MG63 (cell line): ENCODE data around the gene LSM14A. TPM values are rescaled to one million over a fixed set of nuclear protein-coding genes. Genes with fewer than 3 reads are reported as not detected.
"Not testable (repeated sequence)": the region's sequence is repeated elsewhere in the genome, so short reads cannot be mapped to it uniquely, and the experiment has no call there.

Experiments
- DNase-seq: peaks from one replicate; pipeline ENCODE4 v3.0.0-alpha.2; 2020
- H3K27me3 ChIP-seq: fragments of 250-450 bp; sonication (Bioruptor Pico); 2 replicates; pipeline ENCODE4 v1.5.1; 2020; ENCODE audit warnings: mild to moderate bottlenecking, moderate library complexity
- H3K36me3 ChIP-seq: fragments of 250-450 bp; sonication (Bioruptor Pico); 2 replicates; pipeline ENCODE4 v1.5.1; 2020; ENCODE audit warnings: mild to moderate bottlenecking, moderate library complexity
- H3K4me3 ChIP-seq: fragments of 250-450 bp; sonication (Bioruptor Pico); 2 replicates; pipeline ENCODE4 v1.5.1; 2020; ENCODE audit warnings: mild to moderate bottlenecking, moderate library complexity
- H3K9me3 ChIP-seq: fragments of 250-450 bp; sonication (Bioruptor Pico); 2 replicates; pipeline ENCODE4 v1.5.1; 2020; ENCODE audit warnings: mild to moderate bottlenecking, moderate library complexity
- total RNA-seq: library from RNA; depleted of rRNA; stranded (reverse); fragments of >200 nt; shearing (Covaris generic); gene quantifications from 2 replicates; pipeline ENCODE4 v1.2.3, GENCODE V29; 2014; ENCODE audit warnings: low replicate concordance

LSM14A gene
- total RNA-seq, 1 experiment from 2014 or later, result 54.8 TPM

GRCh38 chr19:34232566-34233481 lies 60.5 kb downstream of the LSM14A start:
- peak; percentile 74 for DNase-seq
- H3K9me3 ChIP-seq, result no peaks in the 10 kb centered on the region
- H3K27me3 ChIP-seq, result no peaks in the 10 kb centered on the region
- H3K4me3 ChIP-seq, result no peak overlapping the region
- H3K36me3 ChIP-seq, result peaks cover 38% of the 10 kb centered on the region

DNA sequence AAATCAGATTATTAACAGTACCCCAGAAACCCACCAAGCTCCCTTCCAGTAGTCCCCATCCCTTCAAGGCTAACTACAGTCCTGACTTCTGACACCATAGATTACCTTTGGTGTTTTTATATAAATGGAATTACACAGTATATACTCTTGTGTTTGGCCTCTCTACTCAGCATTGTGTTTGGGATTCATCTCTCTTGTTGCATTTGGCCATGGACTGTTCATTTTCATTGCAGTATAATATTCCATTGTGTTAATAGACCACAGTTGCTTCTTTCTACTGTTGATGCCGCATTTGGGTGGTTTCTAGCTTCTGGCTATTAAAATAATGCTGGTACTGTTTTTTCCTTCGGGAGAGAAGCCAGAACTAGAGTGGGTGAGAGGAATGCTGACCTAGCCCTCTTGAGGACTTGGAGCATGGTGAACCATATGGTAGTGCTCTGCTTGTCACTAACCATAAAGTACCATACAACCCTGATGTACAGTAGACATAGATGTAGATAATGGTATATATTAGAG lies 63.2 kb downstream of the LSM14A start:
- Histone ChIP-seq H3K27me3 (no peaks in the 10 kb centered on the region), H3K9me3 (no peaks in the 10 kb centered on the region), H3K4me3 (no peak overlapping the region), H3K36me3 (peaks cover 13% of the 10 kb centered on the region)
- DNase-seq, result no peak

DNA sequence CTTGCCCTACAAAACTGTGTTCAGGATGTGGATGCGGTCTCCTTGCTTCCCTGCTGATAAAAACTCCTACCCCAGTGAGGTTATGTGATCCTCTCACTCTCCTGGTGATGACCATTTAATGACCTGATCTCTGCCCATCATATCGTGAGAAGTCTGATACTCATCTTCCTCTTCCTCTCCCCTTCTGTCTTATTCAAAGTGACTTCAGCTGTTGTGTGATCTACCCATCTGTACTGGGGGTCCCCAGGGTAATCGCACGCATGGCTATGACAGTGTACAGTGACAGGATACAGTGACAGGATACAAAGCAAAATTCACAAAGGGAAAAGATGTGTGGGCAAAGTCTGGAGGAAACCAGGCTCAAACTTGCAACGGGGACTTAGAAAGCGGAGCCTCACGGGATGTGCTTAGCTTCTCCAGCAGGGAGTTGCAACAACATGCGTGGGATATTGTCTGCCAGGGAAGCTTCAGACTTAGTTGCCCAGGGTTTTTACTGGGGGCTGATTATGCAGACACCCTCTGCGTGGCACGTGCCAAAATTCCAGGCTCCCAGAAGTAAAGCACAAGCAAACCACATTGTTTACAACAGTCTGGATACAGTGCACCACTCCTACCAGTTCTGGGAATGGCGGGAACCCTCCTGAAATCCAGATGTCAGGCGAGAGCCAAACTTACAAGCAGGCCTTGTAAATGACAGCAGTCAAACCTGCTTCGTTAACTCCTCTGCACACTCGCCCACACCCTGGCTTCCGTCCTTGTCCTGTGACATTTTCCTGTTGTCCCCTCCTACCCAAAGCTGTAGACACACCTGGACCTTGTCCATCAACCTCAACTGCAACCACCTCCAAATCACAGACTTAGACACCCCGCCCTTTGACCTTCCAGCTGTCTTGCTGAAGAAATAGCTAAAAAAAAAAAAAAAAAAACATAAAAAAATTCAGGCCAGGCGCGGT lies 64.0 kb downstream of the LSM14A start:
- H3K36me3 ChIP-seq, result peaks cover 7% of the 10 kb centered on the region
- no peaks in the 10 kb centered on the region for H3K9me3 ChIP-seq
- no peaks in the 10 kb centered on the region for H3K27me3 ChIP-seq
- peak; percentile 31 for DNase-seq
- no peak overlapping the region for H3K4me3 ChIP-seq

- H3K27me3 ChIP-seq, result no peaks in the 10 kb centered on the region
- DNase-seq, result no peak
- H3K36me3 ChIP-seq, result peaks cover 7% of the 10 kb centered on the region
- no peaks in the 10 kb centered on the region for H3K9me3 ChIP-seq
- H3K4me3 ChIP-seq, result no peak overlapping the region
Measured at GRCh38 chr19:34237283-34237682, 65.0 kb downstream of the LSM14A start.

- no peaks in the 10 kb centered on the region for H3K9me3 ChIP-seq
- no peak overlapping the region for H3K4me3 ChIP-seq
- H3K36me3 ChIP-seq, result peaks cover 7% of the 10 kb centered on the region
- DNase-seq, result no peak
- no peaks in the 10 kb centered on the region for H3K27me3 ChIP-seq
Measured at GRCh38 chr19:34237939-34238338, 65.6 kb downstream of the LSM14A start.

DNA sequence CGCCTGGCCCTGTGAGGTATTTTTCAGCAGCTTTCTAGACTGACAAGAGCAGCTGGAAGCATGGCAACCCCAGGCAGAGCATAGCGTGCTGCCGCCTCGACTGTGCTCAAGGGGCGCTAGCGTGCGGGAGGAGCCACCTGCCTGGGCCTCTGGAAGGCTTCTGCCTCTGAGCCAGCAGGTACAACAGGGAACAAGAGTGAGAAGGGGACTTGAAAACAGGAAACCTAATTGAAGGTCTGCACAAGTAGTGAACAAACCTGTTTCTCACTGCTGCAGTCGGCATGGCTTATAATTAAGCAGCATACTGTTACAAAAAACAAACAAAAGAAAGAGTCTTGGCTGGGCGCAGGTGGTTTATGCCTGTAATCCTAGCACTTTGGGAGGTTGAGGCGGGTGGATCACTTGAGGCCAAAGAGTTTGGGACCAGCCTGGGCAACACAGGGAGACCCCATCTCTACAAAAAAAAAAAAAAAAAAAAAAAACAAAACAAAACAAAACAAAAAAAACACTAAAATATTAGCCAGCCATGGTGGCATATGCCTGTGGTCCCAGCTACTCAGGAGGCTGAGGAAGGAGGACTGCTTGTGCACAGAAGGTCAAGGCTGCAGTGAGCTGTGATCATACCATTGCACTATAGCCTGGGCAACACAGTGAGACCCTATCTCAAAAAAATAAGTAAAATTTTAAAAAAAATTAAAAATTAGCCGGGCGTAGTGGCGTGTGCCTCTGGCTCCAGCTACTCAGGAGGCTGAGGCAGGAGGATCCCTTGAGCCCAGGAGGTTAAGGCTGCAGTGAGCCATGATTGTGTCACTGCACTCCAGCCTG lies 69.4 kb downstream of the LSM14A start:
- no peaks in the 10 kb centered on the region for H3K36me3 ChIP-seq
- no peaks in the 10 kb centered on the region for H3K9me3 ChIP-seq
- H3K4me3 ChIP-seq, result no peak overlapping the region
- H3K27me3 ChIP-seq, result no peaks in the 10 kb centered on the region
- no peak for DNase-seq

- H3K4me3 ChIP-seq, DNase-seq, H3K27me3 ChIP-seq, H3K9me3 ChIP-seq, H3K36me3 ChIP-seq: not testable (repeated sequence)
Measured at GRCh38 chr19:34243138-34243875, 71.0 kb downstream of the LSM14A start.

- DNase-seq, result no peak
- no peaks in the 10 kb centered on the region for H3K27me3 ChIP-seq
- H3K4me3 ChIP-seq, result no peak overlapping the region
- H3K36me3 ChIP-seq, result no peaks in the 10 kb centered on the region
- no peaks in the 10 kb centered on the region for H3K9me3 ChIP-seq
Measured at GRCh38 chr19:34243876-34244578, 71.7 kb downstream of the LSM14A start.

DNA sequence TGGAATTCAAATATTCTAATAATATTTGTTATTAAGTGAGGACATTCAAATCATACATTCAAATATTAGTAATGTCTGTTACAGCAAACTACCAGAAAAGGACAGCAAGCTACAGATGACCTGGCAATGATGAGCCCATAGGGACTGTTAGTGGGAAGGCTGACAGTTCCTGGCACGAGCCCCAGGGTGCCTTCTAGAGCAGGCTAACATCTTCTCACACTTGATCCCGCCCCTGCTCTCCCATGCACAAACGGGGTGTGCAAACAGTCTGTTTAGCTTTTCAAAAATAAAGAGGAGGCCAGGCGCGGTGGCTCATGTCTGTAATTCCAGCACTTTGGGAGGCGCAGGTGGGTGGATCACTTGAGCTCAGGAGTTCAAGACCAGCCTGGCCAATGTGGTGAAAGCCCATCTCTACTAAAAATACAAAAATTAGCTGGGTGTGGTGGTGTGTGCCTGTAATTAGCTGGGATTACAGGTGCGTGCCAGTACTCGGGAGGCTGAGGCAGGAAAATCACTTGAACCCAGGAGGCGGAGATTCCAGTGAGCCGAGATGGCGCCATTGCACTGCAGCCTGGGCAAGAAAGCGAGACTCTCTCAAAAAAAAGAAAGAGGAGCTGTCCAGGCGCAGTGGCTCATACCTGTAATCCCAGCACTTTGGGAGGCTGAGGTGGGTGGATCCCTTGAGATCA lies 72.5 kb downstream of the LSM14A start:
- no peaks in the 10 kb centered on the region for H3K27me3 ChIP-seq
- H3K9me3 ChIP-seq, result no peaks in the 10 kb centered on the region
- DNase-seq, result no peak
- H3K4me3 ChIP-seq, result no peak overlapping the region
- no peaks in the 10 kb centered on the region for H3K36me3 ChIP-seq

GRCh38 chr19:34246340-34246739 lies 74.0 kb downstream of the LSM14A start:
- no peaks in the 10 kb centered on the region for H3K36me3 ChIP-seq
- no peak overlapping the region for H3K4me3 ChIP-seq
- H3K9me3 ChIP-seq, result no peaks in the 10 kb centered on the region
- no peaks in the 10 kb centered on the region for H3K27me3 ChIP-seq
- no peak for DNase-seq

DNA sequence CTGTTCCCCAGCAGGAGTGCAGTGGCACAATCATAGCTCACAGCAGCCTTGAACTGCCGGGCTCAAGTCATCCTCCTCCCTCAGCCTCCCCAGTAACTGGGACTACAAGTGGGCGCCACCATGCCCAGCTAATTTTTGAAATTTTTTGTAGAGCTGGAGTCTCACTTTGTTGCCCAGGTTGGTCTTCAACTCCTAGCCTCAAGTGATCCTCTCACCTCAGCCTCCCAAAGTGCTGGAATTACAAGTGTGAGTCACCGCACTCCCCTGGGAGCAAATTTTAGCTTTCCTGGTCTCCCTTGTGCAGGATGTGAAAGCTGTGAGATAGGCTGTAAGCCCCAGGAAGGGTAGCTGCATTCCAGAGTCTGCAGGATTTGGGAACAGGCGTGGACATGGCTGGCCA lies 76.6 kb downstream of the LSM14A start:
- no peak overlapping the region for H3K4me3 ChIP-seq
- H3K27me3 ChIP-seq, result no peaks in the 10 kb centered on the region
- no peak for DNase-seq
- H3K9me3 ChIP-seq, result no peaks in the 10 kb centered on the region
- no peaks in the 10 kb centered on the region for H3K36me3 ChIP-seq

- not testable (repeated sequence) for H3K9me3 ChIP-seq, H3K36me3 ChIP-seq, DNase-seq, H3K27me3 ChIP-seq
- H3K4me3 ChIP-seq, result peak overlapping the region; percentile 7; the same call in 1 of the 2 replicates
Measured at GRCh38 chr19:34253167-34253566, 80.9 kb downstream of the LSM14A start.

DNA sequence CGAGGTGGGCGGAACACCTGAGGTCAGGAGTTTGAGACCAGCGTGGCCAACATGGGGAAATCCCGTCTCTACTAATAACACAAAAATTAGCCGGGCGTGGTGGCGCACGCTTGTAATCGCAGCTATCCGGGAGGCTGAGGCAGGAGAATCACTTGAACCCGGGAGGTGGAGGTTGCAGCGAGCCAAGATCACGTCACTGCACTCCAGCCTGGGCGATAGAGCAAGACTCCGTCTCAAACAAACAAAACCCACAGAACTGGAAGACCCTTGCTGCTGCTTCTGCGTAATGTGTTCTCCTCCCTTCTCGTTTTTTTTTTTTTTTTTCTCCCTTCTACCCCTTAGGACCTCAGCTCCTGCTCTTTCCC lies 81.4 kb downstream of the LSM14A start:
- not testable (repeated sequence) for DNase-seq, H3K36me3 ChIP-seq, H3K27me3 ChIP-seq, H3K9me3 ChIP-seq
- peak overlapping the region; percentile 94 for H3K4me3 ChIP-seq

GRCh38 chr19:34254046-34254697 lies 81.9 kb downstream of the LSM14A start, which contains the start of gene GARRE1:
Gene GARRE1 (plus strand): TSS chr19:34254554. CDS start chr19:34300474, 45,920 bp downstream.
- no peaks in the 10 kb centered on the region for H3K27me3 ChIP-seq
- H3K4me3 ChIP-seq, result peak within 1 kb of the TSS; percentile 94
- H3K36me3 ChIP-seq, result no peaks in the 10 kb centered on the region; the same call in 1 of the 2 replicates
- peak; percentile 86 for DNase-seq
- H3K9me3 ChIP-seq, result no peaks in the 10 kb centered on the region
